Measurements from ENCODE around the gene MYBPH.

MYBPH gene

DNA sequence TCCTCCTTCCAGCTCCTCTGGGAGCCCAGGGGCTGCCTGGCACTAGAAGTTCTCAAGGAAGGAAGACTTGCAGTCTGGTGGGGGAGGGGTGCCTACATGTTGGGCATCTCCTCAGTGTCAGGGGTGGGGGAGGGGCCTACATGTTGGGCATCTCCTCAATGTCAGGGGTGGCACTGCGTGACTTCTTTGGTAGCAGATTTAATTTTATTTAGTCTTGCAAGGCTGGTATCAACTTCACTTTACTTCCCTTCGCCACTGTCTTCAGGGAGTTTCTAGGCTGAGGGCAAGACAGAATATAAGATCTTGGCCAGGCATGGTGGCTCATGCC, 29.6 kb downstream of the MYBPH start:
- no peak for DNase-seq

DNA sequence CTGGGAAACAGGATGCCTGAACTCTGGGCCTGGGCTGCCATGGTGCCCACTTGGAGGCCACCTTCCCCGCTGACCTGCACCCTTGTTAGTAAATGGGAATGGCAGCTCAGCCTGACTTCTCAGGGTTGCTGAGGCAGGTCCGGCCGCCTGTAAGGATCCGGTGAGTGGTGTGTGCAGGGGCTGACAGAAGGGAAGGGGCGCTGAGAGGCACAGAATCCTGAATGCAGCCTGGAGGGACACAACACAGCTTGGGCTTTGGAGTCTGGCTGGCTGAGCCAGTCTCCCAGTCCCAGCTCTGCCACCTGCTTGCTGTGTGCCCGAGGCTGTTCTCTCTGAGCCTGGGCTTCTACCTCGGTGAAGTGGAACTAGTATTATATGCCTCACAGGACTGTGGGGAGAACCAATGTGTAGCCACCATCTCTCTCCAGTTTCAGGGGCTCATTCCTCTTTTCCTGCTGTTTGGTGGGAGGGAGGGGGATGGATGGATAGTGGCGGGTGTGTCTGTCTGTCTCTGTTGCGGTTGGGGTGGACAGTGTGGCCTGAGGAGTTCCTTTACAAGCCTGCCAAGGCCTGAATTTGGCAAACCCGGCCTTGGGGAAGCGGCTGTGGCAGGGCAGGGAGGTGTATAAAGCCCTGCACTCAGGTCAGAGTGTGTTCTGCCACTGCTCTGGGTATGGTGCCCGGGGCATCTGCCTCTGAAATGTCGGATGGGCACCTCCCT, 30.1 kb downstream of the MYBPH start:
- DNase-seq = no peak

DNA sequence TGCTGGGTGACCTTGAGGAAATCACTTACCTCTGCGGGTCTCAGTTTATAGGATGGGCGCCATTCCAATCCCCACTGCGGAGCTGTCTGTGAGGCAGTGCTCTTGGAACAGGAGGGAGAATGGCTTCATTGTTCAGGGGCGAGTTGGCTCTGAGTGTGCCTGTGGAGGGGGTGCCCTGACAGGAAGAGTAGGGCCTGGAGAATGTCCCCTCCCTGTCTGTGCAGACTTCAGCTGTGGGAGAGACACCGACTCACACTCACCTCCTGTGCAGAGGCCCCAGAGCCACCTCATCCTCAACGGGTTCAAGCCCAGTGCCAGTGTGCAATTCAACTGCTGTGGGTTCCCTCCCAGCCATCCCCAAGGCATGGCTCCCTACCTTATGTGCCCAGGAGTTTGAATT, 31.0 kb downstream of the MYBPH start:
- no peak for DNase-seq

DNA sequence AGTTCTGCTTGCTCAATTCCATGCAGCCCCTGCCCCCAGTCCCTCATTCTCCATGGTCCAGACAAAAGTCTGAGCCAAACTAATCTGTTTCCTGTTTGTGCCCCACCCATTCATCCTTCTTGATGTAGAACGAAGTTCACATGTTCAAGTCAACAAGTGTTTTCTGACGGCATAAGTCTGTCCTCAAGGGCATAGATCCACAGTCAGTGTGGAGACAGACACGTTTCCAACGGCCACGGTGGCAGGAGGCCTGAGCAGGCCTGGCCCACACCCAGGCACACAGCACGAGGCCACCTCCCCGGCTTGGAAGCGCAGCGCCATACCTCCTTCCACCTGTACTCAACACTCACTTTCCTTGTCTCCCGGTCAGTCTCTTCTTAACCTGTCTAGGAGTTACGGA, 32.0 kb downstream of the MYBPH start:
- no peak for DNase-seq

DNA sequence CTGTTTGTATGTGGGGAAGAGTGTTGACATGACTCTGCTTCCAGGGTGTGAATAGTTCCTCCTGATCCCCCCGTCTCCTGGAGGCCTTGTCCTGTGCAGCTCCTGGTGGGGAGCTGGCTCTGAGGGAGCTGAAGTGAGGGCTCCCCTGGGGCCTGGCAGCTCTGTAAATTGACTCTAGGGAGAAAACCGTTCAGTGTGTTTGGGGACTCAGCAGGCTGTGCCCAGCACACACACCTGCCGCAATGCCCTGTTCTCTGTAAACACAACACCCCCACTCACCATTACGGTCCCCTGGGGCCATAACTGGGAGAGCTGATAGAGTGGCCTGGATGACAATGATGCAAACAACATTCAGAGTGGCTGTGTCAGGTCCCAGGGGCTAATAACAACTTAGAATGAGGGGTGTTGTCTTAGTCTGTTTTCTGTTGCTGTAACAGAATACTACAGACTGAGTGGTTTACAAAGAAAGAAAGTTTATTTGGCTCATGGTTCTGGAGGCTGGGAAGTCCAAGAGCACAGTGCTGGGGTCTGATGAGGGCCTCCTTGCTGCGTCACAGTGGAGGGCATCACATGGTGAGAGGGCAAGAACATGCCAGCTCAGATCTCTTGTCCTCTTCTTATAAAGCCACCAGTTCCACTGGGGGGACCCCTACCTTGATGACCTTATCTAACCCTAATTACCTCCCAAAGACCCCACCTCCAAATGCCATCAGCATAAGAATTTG, 32.8 kb downstream of the MYBPH start:
- no peak for DNase-seq

DNA sequence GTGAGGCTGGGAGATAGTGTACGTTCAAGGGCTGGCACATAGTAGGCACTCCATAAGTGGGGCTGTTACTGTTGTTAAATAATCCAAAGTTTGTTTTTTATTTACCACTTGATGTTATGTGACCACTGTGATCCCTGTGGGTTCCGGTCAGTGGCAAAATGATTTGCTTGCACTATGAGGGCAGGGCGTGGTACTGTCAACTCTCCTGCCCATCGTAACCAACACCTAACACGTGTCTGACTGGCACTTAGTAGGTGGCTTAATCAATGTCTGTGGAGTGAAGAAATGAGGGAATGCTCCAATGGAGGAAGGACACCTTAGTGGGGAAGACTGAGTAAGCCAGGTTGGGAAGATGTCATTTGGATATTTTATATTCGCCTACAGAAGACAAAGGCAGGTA, 33.5 kb downstream of the MYBPH start:
- no peak for DNase-seq

DNA sequence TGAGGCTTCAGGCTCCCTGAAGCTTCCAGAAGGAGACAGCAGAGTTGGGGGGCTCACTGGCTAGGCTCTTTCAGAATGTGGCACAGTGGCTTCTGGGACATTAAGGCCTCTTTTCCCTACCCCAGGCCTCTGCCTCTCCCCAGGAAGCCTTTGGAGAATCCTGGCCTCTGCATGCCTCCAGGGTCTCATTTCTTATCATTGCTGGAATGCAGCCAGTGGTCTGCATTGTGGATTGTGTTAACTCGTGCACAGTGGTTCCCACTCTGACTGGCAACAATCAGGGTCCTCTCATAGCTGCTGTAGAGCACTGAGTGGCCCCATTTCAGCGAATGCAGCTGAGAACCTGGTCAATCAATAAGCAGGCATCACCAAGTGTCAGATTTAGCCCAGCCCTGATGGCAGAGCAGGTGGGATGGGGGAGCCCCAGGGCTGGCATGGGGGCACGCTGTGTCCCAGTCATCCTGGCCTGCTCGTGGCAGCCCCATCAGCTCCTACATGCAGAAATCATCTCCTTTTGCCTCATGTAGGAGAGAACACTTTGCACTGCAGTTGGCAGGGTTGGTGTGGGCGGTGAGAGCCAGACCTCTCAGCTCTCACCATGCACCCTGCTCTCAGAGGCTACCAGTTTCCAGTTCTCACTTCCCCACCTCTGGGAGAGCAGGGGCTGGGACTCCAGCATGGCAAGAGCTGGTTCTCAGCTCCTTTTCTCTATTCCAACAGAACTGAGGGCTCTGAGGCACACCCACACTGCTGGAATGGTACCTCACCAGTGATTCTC, 34.7 kb downstream of the MYBPH start:
- no peak for DNase-seq

DNA sequence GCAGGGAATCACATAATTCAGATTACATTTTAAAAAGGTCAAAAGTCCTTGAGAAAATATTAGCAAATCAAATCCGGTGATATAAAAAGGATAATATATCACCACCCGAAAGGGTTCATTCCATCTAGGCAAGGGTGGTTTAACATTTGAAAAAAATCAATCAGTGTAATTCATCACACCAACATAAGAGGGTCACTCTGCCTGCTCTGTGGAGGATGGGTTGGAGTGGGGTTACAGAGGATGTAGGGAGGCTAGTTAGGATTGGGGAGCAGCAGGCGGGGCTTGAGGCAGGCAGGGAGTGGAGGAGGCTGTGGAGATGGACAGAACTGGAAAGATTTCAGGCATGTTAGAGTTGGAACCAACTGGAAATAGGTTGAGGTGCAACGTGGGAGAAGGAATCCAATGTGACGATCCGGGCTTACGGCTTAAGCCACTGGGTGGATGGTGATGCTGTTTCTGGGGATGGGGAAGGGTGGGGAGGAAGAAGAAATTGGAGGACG, 35.6 kb downstream of the MYBPH start:
- no peak for DNase-seq

DNA sequence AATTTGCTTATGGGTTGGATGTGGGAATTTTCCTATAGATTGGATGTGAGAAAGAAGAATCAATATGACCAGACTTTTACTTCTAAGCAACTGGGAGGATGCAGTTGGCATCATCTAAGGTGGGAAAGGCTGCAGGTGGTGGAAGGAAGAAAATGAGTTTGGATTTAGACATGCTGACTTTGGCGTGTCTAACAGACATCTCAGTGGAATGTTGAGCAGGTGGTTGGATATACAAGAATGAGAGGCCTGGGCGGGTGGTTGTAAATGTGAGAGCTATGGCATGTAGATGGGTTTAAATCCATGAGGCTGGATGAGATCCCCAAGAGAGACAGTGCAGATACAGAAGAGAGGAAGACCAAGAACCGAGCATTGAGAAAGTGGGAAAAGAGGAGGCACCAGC, 37.6 kb downstream of the MYBPH start:
- no peak for DNase-seq

DNA sequence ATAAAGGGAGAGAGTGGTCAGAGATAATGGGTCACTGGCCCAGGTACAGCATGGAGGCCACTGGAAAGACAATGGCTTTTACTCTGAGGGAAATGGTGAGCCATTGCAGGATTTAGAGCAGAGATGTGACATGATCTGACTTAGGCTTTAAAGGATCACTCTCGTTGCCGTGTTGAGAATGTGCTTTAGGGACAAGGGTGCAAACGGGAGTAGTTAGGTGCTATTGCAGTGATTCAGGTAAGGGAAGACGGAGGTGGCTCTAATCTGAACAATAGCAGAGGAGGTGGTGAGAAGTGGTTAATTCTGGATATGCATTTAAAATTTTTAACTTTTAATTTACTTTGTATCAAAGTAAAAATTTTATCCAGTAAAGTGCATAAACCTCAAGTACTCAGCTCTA, 38.3 kb downstream of the MYBPH start:
- no peak for DNase-seq

DNA sequence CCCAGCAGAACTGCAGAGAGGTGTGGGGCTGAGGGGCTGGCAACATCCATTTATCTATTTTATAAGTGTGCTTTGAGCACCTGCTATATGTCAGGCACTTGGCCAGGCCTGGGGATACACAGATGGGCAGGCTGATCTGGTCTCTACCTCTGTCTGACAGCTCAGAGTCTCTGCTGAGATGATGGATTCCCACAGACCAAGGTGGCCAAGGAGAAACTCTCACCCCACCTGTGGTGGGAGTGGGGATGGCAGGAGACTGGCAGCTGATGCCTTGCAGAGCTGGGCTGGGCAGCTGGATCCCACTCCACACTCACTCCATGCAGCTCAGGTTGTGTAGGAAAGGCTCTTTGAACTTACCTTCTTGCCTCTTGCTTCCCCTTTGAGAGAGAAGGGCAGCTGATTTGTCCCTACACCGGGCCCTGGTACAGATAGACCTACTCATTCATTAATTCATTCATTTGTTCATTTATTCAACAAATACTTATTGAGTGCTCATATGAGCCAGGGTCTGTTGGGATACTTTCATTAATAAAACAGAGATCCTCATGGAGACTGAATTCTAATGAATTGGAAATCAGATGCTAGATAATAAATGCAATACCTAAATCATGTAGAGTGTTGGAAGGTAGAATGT, 39.1 kb downstream of the MYBPH start:
- DNase-seq = no peak

DNA sequence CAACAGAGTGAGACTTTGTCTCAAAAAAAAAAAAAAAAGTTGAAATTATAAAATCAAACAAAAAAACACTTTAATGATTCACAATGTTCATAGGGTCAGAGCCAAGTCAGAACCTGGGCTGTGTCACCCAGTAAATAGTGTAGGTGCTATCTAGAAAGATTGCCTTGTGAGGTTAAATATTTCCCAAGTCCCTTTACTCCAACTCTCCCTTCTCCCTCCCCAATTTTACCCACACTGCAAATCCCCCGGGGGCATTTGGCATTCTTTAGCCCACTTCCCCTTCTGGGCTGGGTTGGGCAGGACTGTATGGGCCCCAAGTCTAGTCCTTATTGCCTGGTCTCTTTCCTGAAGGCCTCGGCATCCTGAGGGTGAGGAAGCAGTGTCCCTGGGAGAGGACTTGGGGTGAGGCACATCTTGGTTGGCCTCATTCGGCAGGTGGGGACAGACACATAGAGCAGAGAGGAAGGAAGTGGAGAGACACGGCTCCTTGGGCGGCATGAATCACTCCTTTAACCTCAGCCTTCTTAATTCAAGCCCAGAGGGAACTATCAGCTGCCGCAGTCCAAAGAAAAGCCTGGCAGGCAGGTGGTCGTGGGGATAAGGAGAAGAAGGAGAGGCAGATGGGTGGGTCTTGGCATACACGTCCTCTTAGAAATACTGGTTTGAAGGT, 39.9 kb downstream of the MYBPH start:
- DNase-seq = no peak

DNA sequence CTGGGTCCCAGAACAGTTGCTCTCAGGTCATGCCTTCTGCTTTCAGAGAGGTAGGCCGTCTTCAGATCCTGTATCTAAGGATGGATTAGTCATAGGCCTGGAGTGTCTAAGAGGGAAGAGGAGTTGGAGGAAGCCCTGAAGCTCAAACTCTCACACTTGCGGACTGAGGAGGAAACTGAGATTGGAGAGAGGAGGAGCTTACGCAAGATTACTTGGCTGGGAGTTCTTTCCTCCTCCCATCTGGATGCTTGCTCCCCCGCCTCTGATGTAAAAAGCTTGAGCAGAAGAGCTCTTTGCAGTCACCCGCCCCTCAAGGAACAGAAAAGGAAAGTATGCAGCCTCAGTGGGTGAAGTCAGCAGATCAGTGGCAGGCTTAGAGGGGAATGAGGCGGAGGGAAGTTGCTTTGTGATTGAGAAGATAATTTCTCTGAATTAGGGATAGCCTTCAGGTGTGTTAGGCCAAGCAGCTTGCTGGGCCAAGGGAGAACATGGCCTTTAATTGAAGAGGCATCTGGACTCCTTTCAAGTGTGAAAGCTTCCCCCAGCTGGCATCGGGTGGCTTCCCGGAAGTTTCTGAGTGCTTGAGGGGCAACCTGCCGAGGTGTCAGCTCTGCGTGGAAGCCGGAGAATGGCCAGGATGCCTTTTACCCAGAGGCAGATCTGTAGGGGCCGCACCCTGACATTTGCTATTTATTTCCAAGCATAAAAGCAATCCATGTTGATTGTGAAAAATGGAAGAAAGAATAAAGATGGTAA, 41.5 kb downstream of the MYBPH start:
- no peak for DNase-seq

DNA sequence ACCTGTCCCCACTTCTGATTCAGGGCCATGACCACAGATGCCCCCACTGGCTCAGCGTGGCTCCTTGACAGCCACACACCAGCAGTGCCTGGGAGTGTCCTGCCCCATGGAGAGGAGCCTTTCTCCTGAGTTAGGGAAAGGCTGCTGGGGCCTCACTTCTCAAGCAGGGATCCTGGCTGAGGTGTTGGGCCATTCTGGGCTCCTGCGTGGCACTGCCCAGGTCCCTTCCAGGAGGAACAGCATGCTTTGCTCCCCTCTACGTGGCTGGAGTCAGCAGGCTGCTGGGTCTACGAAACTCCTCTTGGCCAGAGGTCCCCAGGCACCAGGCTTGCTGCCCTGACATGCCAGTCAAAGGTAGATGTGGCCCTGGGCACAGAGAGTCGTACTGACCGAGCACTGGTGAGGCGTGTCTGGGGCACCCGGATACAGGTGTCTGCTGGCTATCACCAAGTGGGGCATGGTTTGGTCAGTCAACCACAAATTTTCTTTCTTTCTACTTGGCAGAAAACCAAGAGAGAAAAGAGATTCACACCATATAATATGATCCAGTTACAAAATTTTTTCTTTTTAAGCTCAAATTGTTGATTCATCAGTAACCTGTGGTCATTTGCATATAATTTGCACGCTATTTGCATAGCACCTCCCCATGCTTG, 44.0 kb downstream of the MYBPH start:
- DNase-seq = no peak

DNA sequence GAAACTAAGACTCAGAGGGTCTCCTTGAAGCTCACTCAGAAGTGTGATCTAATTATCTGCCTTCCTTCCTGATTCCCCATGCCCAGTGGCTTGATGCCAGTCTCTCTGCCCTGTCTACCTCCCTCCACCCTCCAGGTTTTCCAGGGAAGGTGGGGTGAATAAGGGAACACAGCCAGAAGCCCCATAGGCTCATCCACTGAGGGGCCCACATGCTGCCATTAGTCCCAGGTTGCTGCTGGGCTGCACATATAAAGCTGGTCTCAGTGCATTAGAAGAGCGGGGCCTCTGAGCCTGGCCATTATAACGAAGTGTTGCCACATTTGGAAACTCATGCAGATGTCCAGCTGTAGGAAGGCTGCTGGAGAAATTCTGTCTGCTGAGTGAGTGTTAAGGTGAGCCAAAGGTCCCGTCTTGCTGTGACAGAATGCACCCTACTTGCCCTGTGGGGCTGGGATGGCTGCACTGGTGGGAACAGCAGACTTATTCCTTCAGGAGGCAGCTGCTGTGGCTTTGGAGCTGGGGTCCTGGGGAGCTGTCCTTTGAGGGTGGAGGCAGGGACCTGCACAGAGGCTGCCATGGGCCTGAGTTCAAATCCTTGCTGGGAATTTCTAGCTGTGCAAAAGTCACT, 45.2 kb downstream of the MYBPH start:
- no peak for DNase-seq

DNA sequence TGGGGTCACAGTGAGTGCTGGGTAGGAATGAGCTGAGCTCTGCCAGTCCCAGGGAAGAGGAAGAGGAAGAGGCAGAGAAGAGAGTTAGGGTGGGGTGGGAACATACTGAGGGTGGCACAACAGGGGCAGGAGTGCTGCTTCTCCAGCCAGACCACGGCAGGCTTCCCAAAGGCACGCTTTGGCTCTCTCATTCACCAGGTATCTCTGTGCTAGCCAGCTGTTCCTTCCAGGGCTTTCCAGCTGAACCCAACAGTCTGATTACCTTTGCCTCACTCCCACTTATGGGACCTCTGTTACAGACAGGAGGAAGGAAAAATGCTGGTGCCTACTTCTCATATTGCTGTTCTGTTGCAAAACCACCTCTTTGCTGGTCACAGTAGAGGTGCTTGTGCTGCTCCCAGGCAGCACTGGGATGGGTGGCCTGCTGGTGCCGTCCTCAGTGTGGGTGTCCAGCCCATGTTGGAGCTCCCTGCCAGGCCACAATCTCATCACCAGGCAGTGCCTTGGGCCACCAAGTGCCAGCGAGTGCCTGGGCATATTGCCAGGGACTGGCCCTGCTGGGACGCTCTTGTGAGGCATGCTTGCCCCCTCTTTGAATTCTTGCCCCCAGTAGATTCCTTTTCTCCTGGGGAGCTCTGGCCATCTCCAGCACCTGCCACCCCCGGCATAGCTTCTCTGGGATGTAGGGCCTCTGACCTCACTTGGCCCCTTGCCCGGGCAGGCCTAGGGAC, 46.0 kb downstream of the MYBPH start:
- DNase-seq = no peak

DNA sequence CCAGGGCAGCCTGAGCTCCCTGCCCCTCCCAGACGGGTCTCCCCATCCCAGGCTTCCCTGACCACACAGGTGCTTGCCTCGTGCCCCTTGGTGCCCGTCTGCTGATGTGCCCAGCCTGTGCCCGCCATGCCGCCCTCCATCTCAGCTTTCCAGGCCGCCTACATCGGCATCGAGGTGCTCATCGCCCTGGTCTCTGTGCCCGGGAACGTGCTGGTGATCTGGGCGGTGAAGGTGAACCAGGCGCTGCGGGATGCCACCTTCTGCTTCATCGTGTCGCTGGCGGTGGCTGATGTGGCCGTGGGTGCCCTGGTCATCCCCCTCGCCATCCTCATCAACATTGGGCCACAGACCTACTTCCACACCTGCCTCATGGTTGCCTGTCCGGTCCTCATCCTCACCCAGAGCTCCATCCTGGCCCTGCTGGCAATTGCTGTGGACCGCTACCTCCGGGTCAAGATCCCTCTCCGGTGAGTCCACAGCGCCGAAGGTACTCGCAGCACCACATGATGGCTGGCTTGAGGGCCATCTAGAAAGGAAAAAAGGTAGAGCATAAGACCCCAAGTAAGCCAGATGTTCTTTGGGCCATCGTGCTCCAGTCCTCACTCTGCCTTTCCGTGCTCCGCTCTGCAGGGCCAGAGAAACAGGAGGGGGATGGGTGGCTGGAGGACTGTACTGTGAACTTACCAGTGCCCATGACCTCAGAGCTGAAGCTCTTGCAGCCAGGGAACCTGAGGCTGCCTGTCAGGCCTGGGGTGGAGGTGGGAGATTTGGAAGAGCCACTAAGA, 46.7 kb downstream of the MYBPH start:
- no peak for DNase-seq

DNA sequence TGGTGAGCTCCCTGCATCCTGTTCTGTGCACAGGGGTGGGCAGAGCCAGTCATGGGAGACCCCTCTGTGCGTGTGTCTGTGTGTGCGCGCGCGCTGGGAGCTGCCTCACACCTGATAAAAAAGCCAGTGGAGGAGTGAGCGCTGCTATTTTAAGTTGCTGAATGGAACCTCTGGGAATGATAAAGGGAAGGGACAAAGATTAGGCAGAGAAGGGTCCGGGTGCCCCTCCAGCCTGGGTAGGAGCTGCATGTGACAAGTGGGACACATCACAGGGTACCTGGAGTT, 47.3 kb downstream of the MYBPH start:
- no peak for DNase-seq

DNA sequence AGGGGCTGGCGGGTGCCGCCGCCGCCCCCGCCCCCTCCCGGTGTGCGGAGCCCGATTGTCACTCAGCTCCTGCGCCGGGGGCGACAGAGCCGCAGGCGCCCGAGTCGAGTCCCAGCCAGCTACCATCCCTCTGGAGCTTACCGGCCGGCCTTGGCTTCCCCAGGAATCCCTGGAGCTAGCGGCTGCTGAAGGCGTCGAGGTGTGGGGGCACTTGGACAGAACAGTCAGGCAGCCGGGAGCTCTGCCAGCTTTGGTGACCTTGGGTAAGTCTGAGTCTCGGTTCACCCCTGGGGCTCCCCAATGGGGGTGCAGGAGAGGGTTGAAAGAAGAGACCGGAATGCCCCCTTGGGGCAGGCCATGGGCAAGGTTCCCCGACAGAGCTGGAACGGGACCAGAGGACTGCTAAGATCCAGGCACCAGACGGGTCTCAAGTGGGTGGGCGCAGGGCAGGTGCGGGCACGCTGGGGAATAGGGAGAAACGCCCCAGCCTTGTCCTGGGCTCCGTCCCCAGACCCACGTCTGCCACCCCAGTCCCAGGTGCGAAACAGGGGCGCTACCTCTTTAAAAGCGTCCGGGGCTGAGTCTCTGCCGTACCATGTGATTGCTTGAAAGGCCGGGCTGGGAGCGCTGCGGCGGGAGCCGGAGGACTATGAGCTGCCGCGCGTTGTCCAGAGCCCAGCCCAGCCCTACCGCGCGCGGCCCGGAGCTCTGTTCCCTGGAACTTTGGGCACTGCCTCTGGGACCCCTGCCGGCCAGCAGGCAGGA, 47.8 kb downstream of the MYBPH start, which contains the start of gene ADORA1:
Gene ADORA1 (plus strand): TSS at position 61 of the 765 bp plus-strand sequence. CDS start 1,116 bp downstream, outside the sequence.
- no peak for DNase-seq

All from central memory CD4-positive, alpha-beta T cell (primary cell).